A673 (cell line): ENCODE measurements around the gene OVCH1. TPM values are rescaled to one million over a fixed set of nuclear protein-coding genes. Genes with fewer than 3 reads are reported as not detected.

ENCODE experiments used
- BruUV-seq: library from RNA; stranded (reverse); fragments of 400-500 nt; replicated peaks from 2 replicates; lab custom pipeline; 2021; lab: Mats Ljungman, UMichigan
- CTCF ChIA-PET: fragments of 300-600 bp; sonication (Branson Sonifier 250); formaldehyde crosslinking; loops from one replicate; lab custom pipeline; 2022; ENCODE audit warnings: antibody characterized with exemption; lab: Charles Lee
- POLR2A ChIA-PET: fragments of 300-600 bp; sonication (Branson Sonifier 250); formaldehyde crosslinking; loops from one replicate; lab custom pipeline; 2022; ENCODE audit warnings: antibody characterized with exemption; ENCODE audit not compliant: low non-redundant PET; lab: Charles Lee
- DNase-seq: peaks from one replicate; pipeline ENCODE4 v3.0.0-alpha.2; 2015; ENCODE audit warnings: low spot score
- H3K27ac ChIP-seq: fragments of 200-600 bp; sonication (generic); 2 replicates; pipeline ENCODE4 v1.5.1; 2016; ENCODE audit warnings: mixed run types, low read depth, mild to moderate bottlenecking, mixed read lengths, antibody characterized with exemption, low read length; ENCODE audit not compliant: poor library complexity, severe bottlenecking
- H3K27me3 ChIP-seq: fragments of 200-600 bp; sonication (generic); replicated peaks from 2 replicates; pipeline ENCODE4 v1.6.1; 2017; ENCODE audit warnings: mixed run types, low read depth, mild to moderate bottlenecking, mixed read lengths, antibody characterized with exemption, low read length; ENCODE audit not compliant: insufficient read depth, poor library complexity
- H3K36me3 ChIP-seq: fragments of 200-600 bp; sonication (generic); 2 replicates; pipeline ENCODE4 v1.6.1; 2016; ENCODE audit warnings: mixed run types, mild to moderate bottlenecking, mixed read lengths, antibody characterized with exemption, low read length; ENCODE audit not compliant: insufficient read depth, poor library complexity, severe bottlenecking
- H3K4me1 ChIP-seq: fragments of 200-600 bp; sonication (generic); 2 replicates; pipeline ENCODE4 v1.6.1; 2017; ENCODE audit warnings: mixed run types, mild to moderate bottlenecking, mixed read lengths, antibody characterized with exemption, low read length; ENCODE audit not compliant: insufficient read depth, poor library complexity, severe bottlenecking
- H3K4me3 ChIP-seq: fragments of 200-600 bp; sonication (generic); 2 replicates; pipeline ENCODE4 v1.5.1; 2016; ENCODE audit warnings: low read depth, mixed run types, mild to moderate bottlenecking, mixed read lengths, low read length; ENCODE audit not compliant: poor library complexity, severe bottlenecking
- H3K9me3 ChIP-seq: fragments of 200-600 bp; sonication (generic); 2 replicates; pipeline ENCODE4 v1.6.1; 2016; ENCODE audit warnings: mixed run types, low read depth, mild to moderate bottlenecking, mixed read lengths, antibody characterized with exemption, low read length; ENCODE audit not compliant: poor library complexity, severe bottlenecking
- CTCF ChIP-seq: fragments of 300-800, 200-600 bp; sonication (generic); conservative IDR thresholded peaks from 2 replicates; pipeline ENCODE4 v1.5.1; 2017; ENCODE audit warnings: low read depth, mild to moderate bottlenecking, antibody characterized with exemption, low read length, moderate library complexity, mixed read lengths
- EZH2 ChIP-seq: fragments of 200-600 bp; sonication (generic); IDR thresholded peaks from 2 replicates; pipeline ENCODE4 v1.6.1; 2017; ENCODE audit warnings: borderline replicate concordance, low read depth, mild to moderate bottlenecking, mixed read lengths, antibody characterized with exemption, low read length; ENCODE audit not compliant: poor library complexity, severe bottlenecking
- intact Hi-C: fragments of 100-400 bp; cut with micrococcal nuclease; formaldehyde crosslinking; loops from one replicate; pipeline ENCODE4 v1.10.0; 2022; ENCODE audit not compliant: unreplicated experiment
- total RNA-seq: library from RNA; stranded (reverse); gene quantifications from 2 replicates; pipeline ENCODE4 v1.2.3, GENCODE V29; 2021

OVCH1 gene
- total RNA-seq, 1 experiment from 2014 or later, result 0.09 TPM

GRCh38 chr12:29537298-29537697 is 39.8 kb upstream of the OVCH1 start:
- ChIA-PET CTCF (no interaction called here), POLR2A (no interaction called here)
- no peak overlapping the region for H3K27ac ChIP-seq
- TF ChIP-seq CTCF (no peak), EZH2 (no peak)
- no peaks in the 10 kb centered on the region for H3K4me1 ChIP-seq
- H3K36me3 ChIP-seq, result no peaks in the 10 kb centered on the region
- no peak overlapping the region for H3K4me3 ChIP-seq
- no peaks in the 10 kb centered on the region for H3K9me3 ChIP-seq
- peaks cover 13% of the 10 kb centered on the region for H3K27me3 ChIP-seq
- intact Hi-C loops, result no loop called here
- no TSS peak for BruUV-seq
- DNase-seq, result no peak

- no peaks in the 10 kb centered on the region for H3K4me1 ChIP-seq
- H3K36me3 ChIP-seq, result no peaks in the 10 kb centered on the region
- no peak for TF ChIP-seq CTCF
- TF ChIP-seq EZH2, result no peak
- CTCF ChIA-PET, result no interaction called here
- H3K4me3 ChIP-seq, result no peak overlapping the region
- no TSS peak for BruUV-seq
- intact Hi-C loops, result no loop called here
- POLR2A ChIA-PET, result no interaction called here
- no peak overlapping the region for H3K27ac ChIP-seq
- DNase-seq, result no peak
- H3K27me3 ChIP-seq, result peaks cover 13% of the 10 kb centered on the region
- no peaks in the 10 kb centered on the region for H3K9me3 ChIP-seq
These were observed 37.4 kb upstream of the OVCH1 start for GRCh38 chr12:29534935-29535334.

GRCh38 chr12:29533815-29534489 is 36.5 kb upstream of the OVCH1 start:
- H3K4me1 ChIP-seq, result no peaks in the 10 kb centered on the region
- ChIA-PET POLR2A (no interaction called here), CTCF (no interaction called here)
- BruUV-seq, result no TSS peak
- DNase-seq, result no peak
- TF ChIP-seq EZH2 (no peak), CTCF (no peak)
- H3K4me3 ChIP-seq, result no peak overlapping the region
- no peak overlapping the region for H3K27ac ChIP-seq
- H3K27me3 ChIP-seq, result peaks cover 13% of the 10 kb centered on the region
- H3K36me3 ChIP-seq, result no peaks in the 10 kb centered on the region
- intact Hi-C loops, result no loop called here
- H3K9me3 ChIP-seq, result no peaks in the 10 kb centered on the region
